ENCODE results near the gene SLC9A9.

Gene SLC9A9

DNA sequence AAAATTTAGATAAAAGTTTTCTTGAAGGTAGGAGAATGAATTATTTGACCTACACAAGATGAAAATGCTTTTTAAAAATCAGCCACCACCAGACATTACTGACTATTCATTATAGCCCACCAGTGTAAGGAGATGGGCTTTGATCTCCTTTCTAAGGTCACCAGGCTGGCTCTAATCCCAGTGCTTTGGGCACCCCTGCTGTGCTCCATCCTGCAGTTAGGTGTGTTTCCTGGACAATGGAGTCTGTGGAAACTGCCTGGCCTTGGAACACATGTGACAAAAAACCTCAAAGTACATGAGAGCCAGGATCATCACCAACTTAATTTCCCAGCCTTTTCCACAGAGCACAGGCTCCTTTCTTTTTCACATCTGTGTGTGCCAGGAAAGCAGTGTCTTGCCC, 467.8 kb downstream of the SLC9A9 start:
- DNase-seq (ENCODE audit: low spot score): no peak
- TF ChIP-seq, protein P1, sequence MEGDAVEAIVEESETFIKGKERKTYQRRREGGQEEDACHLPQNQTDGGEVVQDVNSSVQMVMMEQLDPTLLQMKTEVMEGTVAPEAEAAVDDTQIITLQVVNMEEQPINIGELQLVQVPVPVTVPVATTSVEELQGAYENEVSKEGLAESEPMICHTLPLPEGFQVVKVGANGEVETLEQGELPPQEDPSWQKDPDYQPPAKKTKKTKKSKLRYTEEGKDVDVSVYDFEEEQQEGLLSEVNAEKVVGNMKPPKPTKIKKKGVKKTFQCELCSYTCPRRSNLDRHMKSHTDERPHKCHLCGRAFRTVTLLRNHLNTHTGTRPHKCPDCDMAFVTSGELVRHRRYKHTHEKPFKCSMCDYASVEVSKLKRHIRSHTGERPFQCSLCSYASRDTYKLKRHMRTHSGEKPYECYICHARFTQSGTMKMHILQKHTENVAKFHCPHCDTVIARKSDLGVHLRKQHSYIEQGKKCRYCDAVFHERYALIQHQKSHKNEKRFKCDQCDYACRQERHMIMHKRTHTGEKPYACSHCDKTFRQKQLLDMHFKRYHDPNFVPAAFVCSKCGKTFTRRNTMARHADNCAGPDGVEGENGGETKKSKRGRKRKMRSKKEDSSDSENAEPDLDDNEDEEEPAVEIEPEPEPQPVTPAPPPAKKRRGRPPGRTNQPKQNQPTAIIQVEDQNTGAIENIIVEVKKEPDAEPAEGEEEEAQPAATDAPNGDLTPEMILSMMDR (IDR thresholded peaks at IDR 0.05; ENCODE audit: extremely low read depth, missing control alignments): no peak

DNA sequence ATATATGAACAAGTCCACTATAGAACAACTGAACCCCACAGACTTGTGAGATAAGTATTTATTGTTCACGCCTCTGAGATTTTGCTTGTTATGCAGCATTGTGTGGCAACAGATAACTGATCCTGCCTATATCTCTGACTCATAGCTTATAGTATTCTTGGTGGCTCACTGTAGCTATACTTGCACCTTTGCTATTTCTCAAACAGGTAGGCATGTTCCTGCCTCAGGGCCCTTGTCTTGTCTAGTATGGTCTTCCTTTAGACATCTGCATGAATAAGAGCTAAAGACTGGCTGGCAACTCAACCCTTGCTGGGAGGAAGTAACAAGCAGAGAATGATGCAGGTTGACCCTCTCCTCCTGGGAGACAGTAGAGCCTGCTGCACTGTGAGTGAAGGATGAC, 472.6 kb downstream of the SLC9A9 start:
- TF ChIP-seq, protein P1 (IDR thresholded peaks at IDR 0.05; ENCODE audit: extremely low read depth, missing control alignments): no peak
- DNase-seq (ENCODE audit: low spot score): no peak

DNA sequence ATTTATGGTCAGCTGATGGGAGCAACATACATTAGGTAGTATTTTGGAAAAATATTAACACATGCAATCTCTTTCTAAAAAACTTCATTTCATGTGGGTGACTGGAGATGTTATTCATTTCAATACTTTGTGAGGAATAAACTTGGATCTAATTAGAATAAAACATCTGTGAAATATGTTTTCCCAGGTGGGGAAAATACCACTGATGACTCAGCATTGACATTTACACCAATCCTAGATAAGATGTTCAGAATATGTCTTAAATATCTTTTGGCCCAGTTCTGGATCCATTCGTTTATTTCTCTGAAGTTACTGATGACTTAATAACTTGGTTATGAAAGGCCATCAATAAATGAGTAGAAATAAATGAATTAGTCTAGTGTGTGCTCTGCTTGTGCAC, 481.1 kb downstream of the SLC9A9 start:
- TF ChIP-seq, protein P1 (IDR thresholded peaks at IDR 0.05; ENCODE audit: extremely low read depth, missing control alignments): no peak
- DNase-seq (ENCODE audit: low spot score): no peak

DNA sequence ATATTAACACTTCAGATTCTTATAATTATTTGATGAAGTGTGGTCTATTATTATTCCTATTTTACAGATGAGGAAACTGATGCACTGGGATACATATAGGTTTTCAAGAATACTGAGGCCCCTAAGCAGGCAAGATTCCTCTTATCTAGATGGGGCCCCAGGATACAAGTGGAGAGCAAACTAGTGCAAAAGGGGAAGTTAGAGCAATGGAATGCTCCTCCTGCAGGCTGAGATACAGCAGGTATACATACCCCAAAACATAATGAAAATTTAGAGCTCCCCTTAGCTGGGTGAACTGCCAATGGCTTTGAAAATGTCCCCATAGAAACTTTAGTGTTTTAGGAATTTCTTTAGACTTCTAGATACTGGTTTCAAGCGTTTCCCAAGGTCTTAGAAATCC, 481.6 kb downstream of the SLC9A9 start:
- TF ChIP-seq, protein P1 (IDR thresholded peaks at IDR 0.05; ENCODE audit: extremely low read depth, missing control alignments): no peak
- DNase-seq (ENCODE audit: low spot score): no peak

DNA sequence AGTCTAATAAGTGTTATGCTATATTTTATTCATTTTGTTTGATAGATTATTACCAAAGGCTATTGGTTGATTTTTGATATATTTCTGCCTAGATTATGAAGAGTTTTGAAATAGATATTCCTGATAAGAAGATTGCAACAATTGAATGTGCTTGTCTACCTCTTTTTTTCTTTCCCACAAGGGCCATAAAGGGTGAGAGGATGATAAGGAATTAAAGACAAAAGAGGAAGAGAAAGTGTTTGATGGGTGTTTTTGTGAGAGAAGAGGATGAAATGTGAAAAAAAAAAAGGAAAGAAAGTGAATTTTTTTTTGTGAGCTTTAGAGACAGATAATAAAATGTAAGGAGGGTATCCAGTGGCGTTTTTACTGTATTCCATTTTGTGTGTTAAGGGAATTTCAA, 484.3 kb downstream of the SLC9A9 start:
- no peak for DNase-seq (ENCODE audit: low spot score)
- TF ChIP-seq, protein P1 (IDR thresholded peaks at IDR 0.05; ENCODE audit: extremely low read depth, missing control alignments): no peak

DNA sequence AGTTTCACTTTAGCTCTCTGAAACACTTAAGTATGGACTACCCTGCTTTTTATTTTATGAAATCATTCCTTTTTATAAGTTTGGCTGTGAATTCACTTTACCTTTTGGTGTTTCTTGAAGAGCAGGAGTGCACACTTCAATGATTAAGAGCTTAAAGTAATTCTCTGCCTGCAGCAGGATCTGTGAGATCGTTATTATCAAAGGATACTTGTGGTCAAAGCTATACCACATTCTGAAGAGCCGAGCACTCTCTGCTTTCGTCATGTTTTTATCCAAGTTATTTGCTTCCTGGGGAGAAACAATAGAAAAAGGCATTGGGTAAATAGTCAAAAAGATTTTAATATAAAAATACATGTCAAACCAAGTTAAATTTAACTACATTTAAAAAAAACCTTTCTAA, 485.0 kb downstream of the SLC9A9 start:
- DNase-seq (ENCODE audit: low spot score): no peak

DNA sequence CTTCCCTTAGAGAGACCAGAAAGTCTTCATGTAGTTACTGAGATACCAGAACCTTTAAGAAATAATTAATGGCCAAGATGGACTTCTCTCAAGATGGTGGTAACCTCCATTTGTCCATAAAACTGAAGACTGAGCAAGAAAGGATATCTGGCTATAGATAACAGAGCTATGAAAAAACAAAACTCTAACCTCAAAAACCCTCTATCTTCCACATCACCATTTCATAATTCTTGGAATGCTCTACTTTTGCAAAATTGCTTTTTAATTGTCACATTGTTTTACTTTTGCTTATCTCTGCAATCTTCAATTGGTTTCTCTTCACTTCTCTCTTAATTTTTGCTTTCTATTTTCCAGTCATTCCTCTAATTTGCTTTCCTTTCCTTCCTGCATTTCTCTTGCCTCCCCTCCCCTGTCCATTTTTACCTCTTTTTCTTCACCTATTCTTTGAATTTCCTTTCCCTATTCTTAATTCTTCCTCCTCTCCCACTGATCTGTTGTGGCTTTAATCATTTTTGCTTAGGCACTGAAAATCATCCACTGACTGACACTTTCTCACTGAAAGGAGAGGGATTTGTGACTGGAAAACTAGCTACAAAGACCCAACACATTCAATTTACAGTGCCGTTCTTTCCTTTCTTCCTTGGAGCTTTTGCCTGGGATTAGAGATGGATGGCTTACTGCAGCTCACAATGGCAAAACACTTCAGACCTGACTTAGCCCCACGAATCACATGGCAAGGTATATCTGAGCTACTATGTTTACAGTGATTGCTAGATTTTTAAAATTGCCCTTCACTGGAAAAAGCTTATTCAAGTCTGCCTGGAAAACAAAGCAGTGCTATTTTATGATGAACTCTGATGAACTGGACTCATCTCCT, 485.9 kb downstream of the SLC9A9 start:
- TF ChIP-seq, protein P1 (IDR thresholded peaks at IDR 0.05; ENCODE audit: extremely low read depth, missing control alignments): no peak
- DNase-seq (ENCODE audit: low spot score): no peak

More for the DNA sequence above, 485.0 kb downstream of the SLC9A9 start:
- TF ChIP-seq, protein P1 (IDR thresholded peaks at IDR 0.05; ENCODE audit: extremely low read depth, missing control alignments): no peak

All from GM20000 (cell line).